ENCODE data around the gene CKAP4.

DNA sequence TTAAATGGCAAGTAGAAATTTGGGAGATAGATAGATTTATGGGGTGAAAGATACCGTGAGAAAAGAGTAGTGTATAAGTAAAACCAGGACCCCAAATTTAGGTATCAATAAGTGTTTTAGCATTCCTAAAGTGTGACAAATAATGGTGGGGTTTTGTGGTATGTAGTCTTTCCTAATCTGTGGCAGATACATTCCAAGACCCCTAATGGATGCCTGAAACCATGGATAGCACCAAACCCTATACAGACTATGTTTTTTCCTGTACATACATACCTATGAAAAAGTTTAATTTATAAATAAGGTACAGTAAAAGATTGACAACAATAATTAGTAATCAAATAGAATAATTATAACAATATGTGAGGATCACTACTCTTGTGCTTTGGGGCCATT, 40.3 kb upstream of the CKAP4 start:
- no peak for TF ChIP-seq YBX1 (IDR thresholded peaks at IDR 0.05)
- TF ChIP-seq BCLAF1 (IDR thresholded peaks at IDR 0.05): no peak
- TF ChIP-seq, protein P1, sequence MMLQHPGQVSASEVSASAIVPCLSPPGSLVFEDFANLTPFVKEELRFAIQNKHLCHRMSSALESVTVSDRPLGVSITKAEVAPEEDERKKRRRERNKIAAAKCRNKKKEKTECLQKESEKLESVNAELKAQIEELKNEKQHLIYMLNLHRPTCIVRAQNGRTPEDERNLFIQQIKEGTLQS (IDR thresholded peaks at IDR 0.05; ENCODE audit: borderline replicate concordance, extremely low read depth, low read depth, low read length): no peak
- no peak for TF ChIP-seq CTCF (IDR thresholded peaks at IDR 0.05 in 2 of 3, conservative IDR thresholded peaks at IDR 0.05 in 1 of 3; ENCODE audit: control insufficient read depth in 2 of 3, extremely low read depth in 1 of 3, insufficient read depth in 1 of 3, low read depth in 3 of 3, low read length in 3 of 3)
- TF ChIP-seq FOXM1 (IDR thresholded peaks at IDR 0.05; ENCODE audit: low read depth, low read length): no peak
- no peak for TF ChIP-seq TAF1 (IDR thresholded peaks at IDR 0.05; ENCODE audit: borderline replicate concordance, low read depth, low read length)
- no peak for TF ChIP-seq TARDBP (IDR thresholded peaks at IDR 0.05; ENCODE audit: borderline replicate concordance)
- no peak for TF ChIP-seq ZNF207 (IDR thresholded peaks at IDR 0.05; ENCODE audit: borderline replicate concordance)
